ENCODE measurements around the gene VCX3A.

DNA sequence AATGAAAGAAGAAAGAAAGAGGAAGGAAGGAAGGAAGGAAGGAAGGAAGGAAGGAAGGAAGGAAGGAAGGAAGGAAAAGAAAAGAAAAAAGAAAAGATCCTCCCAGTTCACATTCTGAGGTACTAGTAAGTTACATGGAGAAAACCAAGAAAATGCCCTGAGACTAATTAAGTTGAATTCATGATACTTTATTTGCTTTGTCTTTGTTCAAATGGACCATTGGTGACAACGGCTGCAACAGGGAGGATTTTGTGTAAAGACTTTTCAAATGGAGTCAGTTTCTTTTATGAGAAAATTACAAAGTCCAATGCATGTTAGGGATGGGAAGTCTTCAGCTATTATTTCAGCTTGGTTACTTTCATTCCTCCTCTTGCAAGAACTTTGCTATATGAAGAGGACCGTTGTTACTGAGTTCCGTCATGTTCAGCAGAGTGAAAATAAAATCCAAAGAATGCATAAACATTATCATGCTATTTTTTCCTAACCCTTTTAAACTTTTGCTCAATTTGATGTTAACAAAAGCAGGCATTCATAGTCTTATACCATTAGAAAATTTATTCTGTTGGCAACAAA lies 8.3 kb downstream of the VCX3A start:
- no peak; the same call in 1 of the 2 replicates for TF ChIP-seq POLR2AphosphoS5 (IDR thresholded peaks at IDR 0.05; ENCODE audit: borderline replicate concordance, low read depth, low read length)
- no peak for TF ChIP-seq EZH2 (IDR thresholded peaks at IDR 0.05)
- TF ChIP-seq FOXP2 (optimal IDR thresholded peaks at IDR 0.05; ENCODE audit: control extremely low read depth, extremely low read length, insufficient read depth), result no peak

All from SK-N-MC (cell line).